HG03520 (cell line): ENCODE results near the gene CDH26.

Experiments used
- ATAC-seq: cut with Tn5 transposase; IDR thresholded peaks from one replicate; pipeline ENCODE4 v1.9.1; 2021; ENCODE audit warnings: mild to moderate bottlenecking, moderate library complexity; ENCODE audit not compliant: unreplicated experiment

The CDH26 gene

DNA sequence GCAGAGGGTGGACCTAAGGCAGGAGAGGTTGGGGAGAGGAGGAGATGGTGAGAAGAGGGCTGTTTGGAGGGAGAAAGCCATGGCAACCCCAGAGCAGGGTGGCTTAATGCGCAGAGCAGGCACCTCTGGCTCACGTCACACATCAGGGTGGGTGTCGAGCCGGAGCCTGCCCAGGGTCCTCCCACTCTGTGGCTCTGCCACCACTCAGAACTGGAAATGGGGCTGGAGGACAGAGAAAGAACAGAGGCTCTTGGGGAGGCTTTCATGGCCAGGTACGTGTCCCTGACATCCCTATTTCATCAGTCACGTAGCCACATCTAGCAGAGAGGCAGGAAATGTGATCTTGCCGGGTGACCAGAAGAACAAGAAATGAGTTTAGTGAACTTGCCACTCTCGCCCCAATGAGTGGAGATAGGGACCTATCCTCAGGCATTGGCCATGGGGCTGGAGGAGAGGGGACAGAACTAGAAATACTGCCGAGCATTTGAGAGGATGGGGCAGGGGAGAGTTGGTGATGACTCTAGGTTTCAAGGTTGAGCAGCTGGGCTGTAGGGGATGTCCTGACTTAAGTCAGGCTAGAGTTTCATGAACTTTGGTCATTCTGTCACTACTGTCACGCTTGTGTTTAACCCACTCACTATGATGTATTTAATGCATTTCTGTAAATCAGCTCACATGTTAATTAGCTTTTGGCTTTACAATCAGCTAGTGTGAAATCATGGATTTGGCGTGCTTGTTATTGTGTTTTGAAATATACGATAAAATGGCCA lies 52.7 kb downstream of the CDH26 start:
- ATAC-seq = no peak

DNA sequence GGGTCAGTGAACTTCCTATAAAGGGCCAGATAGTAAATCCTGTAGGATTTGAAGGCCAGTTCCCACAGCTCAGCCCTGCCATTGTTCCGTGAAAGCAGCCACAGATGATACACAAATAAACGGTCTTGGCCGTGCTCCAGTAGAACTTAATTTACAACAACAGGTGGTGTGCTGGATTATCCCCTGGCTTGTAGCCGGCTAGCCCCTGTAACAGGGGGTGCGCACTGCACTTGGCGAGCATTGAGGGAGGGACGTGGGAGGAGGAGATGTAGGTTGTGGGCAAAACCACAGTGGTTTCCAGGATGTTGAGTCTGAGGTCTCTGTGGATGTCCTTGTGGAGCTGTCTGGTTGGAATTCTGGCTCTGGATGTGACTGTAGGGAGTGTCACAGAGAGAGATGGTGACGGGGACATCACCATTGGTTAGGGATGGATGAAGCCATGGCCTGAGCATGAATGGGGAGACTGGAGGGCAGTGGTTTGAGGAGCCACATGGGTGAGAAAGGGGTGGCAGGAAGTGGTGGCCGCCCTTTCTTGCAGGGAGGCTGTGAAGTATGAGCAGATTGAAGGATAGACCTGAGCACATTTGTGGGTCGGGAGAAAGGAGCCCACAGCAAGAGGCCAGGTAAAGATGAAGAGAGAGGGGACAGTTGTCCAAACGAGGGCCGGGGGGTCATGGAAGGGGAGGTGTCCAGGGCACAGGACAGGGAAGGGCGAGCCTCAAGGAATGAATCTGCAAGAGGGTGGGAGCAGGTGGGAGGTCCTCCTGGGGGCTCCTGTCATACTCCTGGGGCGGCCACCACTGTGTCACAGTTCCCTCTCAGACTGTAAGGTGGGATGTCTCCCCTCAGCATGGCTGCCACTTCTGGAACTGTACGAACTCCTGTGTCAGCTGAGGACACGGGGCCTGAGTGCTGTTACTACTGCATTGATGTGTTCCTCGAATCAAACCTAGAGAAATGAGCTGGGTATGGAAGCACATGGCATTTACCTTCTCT lies 53.6 kb downstream of the CDH26 start:
- ATAC-seq = no peak

DNA sequence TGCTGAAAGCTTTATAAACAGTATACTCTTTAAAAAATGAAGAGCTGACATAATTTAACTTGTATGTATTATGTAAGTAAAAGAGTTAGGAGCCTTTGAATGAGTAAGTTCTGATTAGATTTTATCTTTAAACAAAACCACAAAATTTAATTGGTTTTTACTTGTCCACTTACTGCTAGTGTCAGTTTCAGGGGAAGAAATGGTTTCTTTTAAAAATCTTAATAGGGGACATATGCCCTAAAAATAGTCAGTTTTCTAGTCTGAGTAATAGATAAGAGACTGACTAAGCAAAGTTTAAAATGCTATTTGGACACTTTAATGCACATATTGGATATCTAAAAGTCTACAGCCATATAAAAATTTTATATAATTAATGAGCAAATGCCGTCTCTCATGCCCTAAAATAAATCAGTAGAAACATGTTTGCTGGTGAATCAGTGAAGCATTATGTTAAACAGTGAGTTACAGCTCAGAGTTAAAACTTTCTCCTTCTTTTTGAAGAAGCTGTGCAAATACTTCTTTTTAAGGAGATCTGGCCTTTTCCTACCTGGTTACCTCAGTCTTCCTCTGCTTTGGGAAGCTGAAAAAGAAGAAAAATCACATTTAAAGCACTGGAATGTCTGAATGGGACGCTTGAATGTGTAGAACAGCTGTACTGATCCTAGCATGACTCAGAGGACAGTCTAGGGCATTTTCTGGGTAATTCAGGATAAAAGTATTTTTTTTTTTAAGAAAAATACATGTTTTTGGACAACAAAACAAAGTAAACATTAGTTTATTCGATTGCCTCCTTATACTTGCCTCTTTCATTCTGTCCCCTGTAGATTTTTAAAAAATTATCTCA lies 55.3 kb downstream of the CDH26 start:
- ATAC-seq = no peak

DNA sequence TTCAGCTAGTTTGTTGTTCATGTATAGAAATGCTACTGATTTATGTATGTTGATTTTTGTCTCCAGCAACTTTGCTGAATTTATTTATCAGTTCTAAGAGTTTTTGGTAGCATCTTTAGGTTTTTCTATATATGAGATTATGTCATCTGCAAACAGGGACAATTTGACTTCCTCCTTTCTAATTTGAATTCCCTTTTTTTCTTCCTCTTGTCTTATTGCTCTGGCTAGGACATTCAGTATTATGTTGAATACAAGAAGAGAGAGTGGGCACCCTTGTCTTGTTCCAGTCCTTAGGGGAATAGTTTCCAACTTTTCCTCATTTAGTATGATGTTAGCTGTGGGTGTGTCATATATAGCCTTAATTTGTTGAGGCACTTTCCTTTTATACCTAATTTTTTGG lies 58.2 kb downstream of the CDH26 start:
- no peak for ATAC-seq

DNA sequence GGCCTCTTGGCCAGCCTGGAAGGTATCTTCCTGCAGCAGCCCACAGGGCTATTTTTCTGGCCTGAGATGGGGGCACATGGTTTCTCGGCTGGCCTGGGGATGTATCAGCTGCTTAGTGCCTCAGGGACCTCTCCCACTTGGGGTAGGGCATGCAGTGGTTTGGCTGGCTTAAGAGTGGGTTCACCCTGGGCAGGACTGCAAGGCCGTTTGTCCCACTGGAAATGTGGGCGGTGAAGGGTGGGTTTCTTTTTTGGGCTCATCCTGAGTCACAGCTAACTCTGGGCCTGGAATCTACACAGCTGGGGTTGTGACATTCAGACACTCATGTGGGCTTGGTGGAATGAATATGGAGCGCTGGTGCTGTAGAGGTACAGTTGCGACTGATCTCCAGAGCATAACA lies 62.0 kb downstream of the CDH26 start:
- no peak for ATAC-seq

DNA sequence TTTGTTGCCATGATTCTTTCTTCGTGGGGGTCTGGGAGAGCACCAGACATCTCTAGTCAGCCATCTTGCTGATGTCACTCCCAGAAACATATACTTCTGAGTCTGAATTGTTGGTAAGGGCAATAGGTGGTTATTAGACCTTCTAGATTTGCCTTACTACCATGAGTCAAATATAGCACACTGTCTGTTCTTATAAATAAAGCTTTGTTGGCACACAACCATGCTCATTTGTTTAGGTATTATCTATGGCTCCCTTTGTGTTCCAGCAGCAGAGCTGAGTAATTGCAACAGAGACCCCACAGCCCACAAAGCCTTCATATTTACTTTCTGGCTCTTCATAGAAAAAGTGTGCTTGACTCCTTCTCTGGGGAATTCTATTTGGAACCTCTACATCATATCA lies 62.9 kb downstream of the CDH26 start:
- no peak for ATAC-seq

DNA sequence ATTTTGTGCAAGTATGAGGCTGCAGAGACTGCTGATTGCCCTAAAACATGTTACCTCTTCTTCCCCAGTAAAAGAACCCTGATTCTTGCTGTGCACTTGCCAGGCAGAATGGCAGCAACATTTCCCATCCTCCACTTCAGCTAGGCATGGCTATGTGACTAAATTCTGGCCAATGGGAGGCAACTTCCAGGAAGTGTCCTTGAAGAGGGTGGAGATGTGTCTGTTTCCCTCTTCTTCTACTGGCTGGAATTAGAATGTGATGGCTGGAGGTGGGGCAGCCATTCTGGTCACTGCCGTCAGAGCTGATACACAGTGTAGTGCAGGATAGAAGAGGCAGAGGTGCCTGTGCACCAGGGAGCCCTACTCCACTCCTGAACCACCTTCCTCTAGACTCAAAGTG lies 64.6 kb downstream of the CDH26 start:
- no peak for ATAC-seq

DNA sequence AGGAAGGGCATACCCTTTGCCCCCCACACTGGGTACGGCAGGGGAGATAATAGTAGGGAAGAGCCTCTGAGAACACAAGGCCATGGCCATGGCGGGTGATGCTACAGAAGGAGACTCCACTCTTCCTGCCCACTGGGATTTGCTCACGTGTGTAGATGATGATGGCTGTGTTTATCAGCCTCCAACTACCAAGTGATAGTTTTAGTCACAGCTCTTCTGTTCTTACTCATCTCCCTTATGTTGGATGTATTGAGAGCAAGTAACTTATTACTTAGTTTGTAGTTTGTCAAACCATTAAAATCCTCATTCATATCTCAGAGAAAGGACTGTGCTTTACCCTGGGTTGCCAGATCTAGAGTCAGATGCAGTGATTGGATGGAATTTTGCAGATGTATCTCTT lies 66.0 kb downstream of the CDH26 start:
- no peak for ATAC-seq

DNA sequence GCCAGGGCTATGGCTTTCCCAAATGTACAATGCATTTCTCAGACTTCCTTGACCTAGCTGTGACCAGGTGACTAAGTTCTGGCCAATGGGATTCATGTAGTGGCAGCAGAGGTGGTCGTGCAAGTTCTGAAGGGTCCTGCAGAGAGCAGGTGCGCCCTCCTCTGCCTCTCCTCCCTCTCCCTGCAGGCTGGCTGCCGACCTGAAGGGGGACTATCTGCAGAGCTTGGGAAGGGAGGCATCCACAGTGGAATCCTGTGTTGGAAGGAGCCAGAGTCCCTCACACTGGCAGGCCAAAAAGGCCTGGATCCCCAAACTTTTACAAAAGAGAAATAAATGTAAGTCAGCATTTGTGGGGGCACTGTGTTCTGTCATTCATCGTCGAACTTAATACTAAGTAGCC lies 66.6 kb downstream of the CDH26 start:
- no peak for ATAC-seq

DNA sequence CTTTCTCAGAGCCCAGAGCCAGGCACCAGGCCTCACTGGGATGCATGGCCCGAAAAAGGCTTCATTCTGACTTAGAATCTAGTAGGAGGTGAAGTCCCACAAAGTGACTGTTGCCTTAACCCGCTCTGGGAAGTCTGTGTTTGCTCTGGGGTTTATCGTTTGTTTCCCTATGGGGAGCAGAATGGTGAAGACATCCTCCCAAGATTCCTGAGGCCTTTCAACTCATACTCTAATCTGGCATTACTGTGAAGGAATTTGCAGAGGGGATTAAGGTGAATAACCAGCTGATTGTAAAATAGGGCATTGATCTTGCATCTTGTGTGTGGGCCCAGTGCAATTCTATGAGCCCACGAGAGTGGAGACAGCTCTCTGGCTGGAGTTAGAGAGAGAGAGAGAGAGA lies 67.8 kb downstream of the CDH26 start:
- no peak for ATAC-seq

DNA sequence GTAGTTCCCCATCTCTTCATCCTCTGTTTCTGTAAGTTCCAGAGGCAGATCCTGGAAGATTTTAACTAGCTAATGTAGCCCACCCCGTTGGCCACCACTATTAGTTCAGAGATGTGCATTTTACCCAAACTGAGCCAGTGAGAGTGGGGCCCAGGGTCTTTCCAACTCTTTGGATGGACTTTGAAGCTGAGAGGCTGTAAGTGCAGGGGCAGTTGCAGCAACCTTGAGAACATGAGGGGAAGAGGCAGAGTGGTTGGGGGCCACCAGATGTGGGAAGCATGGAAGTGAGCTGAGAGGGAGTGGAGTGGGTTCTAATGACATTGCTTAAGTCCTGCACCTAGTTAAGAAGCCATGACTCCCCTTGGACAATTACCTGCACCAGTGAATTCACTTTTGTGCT lies 72.2 kb downstream of the CDH26 start:
- no peak for ATAC-seq

DNA sequence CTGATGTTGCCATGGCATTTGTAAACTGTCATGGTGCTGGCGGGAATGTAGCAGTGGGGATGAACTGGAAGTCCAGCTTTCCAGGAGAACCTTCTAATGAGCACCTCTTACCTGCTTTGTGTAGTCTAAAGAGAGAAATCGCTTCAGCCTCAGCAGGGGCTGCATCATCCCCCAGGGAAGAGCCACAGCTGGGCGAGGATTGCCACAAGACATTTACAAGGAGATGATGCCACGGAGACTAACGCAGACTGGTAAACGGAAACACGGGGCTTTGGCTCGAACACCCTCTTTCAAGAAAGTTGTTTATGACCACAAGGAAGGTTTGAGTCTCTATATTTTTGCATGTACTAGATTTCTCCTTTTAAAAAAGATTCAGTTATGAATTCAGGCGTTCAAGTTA lies 72.9 kb downstream of the CDH26 start:
- no peak for ATAC-seq

DNA sequence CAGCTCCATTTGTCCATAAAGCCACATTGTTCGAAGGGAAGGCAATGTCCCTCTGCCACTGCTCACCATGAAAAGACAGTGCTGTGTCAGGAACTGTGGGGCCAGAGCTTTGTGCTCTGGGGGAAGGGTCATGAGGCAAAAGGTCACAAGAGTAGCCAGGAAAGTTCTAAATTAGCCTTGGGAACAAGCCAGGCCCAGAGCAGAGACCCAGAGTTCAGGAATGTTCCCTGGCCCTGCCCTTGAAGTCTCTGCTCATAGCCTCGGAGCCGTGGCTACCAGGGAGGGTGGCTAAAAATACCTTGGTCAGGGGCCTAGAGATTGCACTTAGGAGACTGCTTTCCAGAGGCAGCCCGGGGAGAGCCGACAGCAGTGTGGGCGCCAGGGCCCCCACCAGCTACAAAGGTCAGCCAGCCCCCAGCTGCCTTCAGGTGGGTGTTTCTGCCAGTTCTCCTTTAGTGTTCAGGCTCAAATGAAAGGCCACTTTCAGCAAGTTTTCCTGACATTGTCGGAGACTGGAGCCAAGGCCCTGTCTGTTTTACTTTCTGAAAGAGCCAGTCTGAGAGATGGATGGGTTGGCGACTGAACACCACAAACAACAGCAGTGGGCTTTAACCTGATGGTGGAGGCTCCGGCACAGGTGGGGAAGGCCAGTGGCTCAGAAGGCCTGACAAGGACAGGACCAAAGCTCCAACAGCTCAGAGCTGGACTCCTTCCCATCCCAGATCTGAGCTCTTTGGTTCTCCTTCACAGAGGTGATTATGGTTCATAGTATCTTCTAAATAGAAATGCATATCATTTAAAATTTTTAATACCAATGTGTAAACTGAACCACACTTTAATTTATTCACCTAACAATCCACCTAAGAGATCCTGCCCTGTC lies 76.2 kb downstream of the CDH26 start:
- ATAC-seq = no peak

DNA sequence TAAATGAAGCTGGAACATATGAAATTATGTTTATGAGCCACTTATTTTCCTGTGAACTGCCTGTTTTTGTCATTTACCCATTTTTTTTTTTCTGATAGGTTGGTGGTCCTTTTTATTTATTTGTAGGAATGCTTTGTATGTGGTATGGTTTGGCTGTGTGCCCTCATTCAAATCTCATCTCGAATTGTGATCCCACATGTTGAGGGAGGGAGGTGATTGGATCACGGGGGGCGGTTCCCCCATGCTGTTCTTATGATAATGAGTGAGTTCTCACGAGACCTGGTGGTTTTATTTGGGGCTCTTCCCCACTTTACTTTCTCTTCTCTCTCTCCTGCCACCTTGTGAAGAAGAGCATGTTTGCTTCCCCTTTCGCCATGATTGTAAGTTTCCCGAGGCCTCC lies 77.3 kb downstream of the CDH26 start:
- no peak for ATAC-seq

DNA sequence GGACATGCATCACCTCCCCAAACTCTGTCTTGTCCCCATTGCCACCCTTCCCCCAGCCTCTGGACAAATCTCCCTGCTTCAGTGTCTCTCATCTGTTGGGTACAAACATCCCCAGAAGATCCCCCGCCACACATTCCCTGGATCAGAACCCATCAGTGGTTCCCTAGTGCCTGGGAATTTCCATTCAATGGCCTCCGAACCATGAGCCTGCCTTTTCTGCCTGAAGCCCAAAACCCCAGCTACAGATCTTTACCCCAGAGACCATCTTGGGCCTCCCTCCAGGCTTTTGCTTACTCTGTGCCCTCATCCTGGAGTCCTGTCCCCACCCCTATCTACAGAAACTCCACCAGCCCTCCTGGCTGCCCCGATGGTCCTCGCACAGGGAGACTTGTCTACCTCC lies 78.1 kb downstream of the CDH26 start:
- no peak for ATAC-seq

DNA sequence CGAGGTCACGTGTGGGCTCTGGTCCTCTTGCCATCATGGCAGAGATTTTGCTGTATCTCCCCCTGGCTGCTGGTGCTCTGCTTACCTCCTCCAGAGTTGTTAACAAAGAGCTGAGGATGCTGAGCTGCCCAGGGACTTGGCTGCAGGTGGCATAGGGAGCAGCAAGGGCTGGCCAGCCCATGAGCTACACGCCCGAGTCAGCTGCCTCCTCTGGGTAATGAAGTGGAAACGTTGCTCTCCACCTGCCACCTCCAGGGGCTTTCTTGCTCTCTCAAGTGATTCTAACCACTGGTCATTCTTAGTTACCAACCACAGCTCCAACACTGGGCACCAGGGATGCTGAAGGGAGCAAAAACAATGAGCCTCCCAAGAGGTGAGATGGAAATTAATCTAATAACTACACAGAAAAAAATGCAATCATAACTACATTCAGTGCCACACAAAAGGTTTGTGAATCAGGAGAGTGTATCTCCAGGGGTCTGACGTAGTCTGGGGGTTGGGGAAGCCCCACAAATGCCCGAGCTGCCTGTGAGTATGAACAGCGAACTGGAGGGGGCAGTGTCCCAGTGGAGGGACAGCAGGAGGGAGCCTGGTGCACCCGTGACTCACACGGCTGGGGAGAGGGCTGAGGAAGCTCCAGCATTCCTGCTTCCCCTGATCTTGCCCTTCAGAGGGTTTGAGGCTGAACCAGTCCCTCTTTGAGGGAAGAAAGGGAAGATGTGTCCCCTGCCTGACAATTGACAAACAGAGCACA lies 78.7 kb downstream of the CDH26 start:
- no peak for ATAC-seq

DNA sequence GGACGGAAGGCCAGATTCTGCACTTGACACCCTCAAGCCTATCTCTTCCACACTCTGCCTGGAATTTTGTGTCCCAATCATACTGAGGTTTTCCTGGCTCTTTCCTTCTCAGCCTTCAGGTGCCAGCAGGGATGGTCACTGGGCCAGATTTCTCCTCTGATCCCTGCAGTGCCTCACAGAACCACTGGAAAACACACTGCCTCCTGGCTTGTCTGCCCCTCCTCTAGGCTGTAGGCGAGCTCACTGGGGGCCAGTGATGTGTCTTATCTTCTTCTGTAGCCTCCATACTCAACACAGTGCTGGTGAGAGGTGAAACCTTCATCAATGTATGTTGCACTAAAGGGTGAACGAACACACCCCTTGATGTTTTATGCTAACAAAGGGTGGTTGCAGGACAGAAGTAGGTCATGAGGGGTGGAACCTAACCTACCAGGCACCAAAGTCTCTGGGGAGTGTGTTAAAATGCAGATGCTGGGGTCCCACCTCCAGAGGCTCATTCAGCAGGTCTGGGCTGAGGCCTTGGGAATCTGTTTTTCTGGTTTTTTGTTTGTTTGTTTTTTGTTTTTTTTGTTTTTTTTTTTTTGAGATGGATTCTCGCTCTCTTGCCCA lies 80.3 kb downstream of the CDH26 start:
- no peak for ATAC-seq

DNA sequence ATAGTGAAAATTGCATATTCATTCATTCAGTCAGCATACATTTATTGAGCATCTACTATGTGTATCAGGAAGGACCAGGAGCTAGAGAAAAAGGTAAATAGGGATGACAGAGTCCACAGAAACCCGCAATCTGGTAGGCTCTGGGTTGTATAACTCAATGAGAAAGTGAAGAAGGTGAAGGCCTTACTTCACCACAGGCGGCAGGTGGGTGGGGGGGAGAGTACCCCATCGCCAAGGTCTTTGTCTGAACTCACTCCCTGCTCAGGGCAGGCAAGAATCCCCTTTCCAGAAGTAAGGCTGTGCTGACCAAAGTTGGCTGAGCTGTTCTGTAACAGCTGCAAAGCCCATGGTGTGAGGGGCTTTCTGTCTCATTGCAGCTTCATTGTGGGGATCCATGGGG lies 81.3 kb downstream of the CDH26 start:
- no peak for ATAC-seq
